ENCODE results near the gene SEBOX. TPM values are rescaled to one million over a fixed set of nuclear protein-coding genes. Genes with fewer than 3 reads are reported as not detected.

Gene SEBOX
- total RNA-seq, 4 donors from 2014 or later: not detected

GRCh38 chr17:28327031-28327607 is 37.9 kb downstream of the SEBOX start:
- 92 to 97% methylated on average over 9 of the region's 9 CpGs for WGBS, 2 donors
- Histone ChIP-seq H3K4me3 (replicated peaks in 1 of 3) (no peak overlapping the region), H3K4me1 (no peaks in the 10 kb centered on the region), H3K27me3 (no peaks in the 10 kb centered on the region), H3K36me3 (peaks cover 19 to 33% of the 10 kb centered on the region in 2 donors), H3K27ac (no peak overlapping the region), H3K9me3 (no peaks in the 10 kb centered on the region)
- no peak for DNase-seq
- TF ChIP-seq POLR2A (IDR thresholded peaks at IDR 0.05): no peak
- no peak for TF ChIP-seq CTCF (IDR thresholded peaks at IDR 0.05)
- intact Hi-C loops (cut with DNase I): no loop called here

GRCh38 chr17:28326114-28326513 is 38.9 kb downstream of the SEBOX start:
- no peaks in the 10 kb centered on the region for H3K27me3 ChIP-seq
- H3K36me3 ChIP-seq: peaks cover 19 to 26% of the 10 kb centered on the region in 2 donors
- intact Hi-C loops (cut with DNase I): no loop called here
- H3K4me3 ChIP-seq (replicated peaks in 1 of 3): no peak overlapping the region
- H3K4me1 ChIP-seq: no peaks in the 10 kb centered on the region
- H3K27ac ChIP-seq: no peak overlapping the region
- no peak for TF ChIP-seq CTCF (IDR thresholded peaks at IDR 0.05)
- TF ChIP-seq POLR2A (IDR thresholded peaks at IDR 0.05): no peak
- no peaks in the 10 kb centered on the region for H3K9me3 ChIP-seq
- DNase-seq: no peak
- 86 to 89% methylated on average over 7 of the region's 7 CpGs for WGBS, 2 donors

- no peak for DNase-seq
- Histone ChIP-seq H3K9me3 (no peaks in the 10 kb centered on the region), H3K4me3 (replicated peaks in 1 of 3) (no peak overlapping the region), H3K27ac (no peak overlapping the region), H3K27me3 (no peaks in the 10 kb centered on the region), H3K4me1 (no peaks in the 10 kb centered on the region), H3K36me3 (peaks cover 15 to 17% of the 10 kb centered on the region in 2 donors)
- intact Hi-C loops (cut with DNase I): no loop called here
- WGBS, 2 donors: 66 to 69% methylated on average over 5 of the region's 5 CpGs
- TF ChIP-seq POLR2A (IDR thresholded peaks at IDR 0.05): no peak
Measured at GRCh38 chr17:28325211-28325610, 39.8 kb downstream of the SEBOX start.

GRCh38 chr17:28324781-28325180 is 40.2 kb downstream of the SEBOX start:
- Histone ChIP-seq H3K36me3 (peaks cover 15% of the 10 kb centered on the region in 2 donors), H3K27ac (no peak overlapping the region), H3K4me3 (replicated peaks in 1 of 3) (no peak overlapping the region), H3K9me3 (no peaks in the 10 kb centered on the region), H3K27me3 (no peaks in the 10 kb centered on the region), H3K4me1 (peaks cover 1 to 2% of the 10 kb centered on the region in 2 donors)
- TF ChIP-seq CTCF (IDR thresholded peaks at IDR 0.05): no peak
- TF ChIP-seq POLR2A (IDR thresholded peaks at IDR 0.05): no peak
- 92% methylated on average over 3 of the region's 3 CpGs for WGBS, 2 donors
- intact Hi-C loops (cut with DNase I): no loop called here
- DNase-seq: no peak

GRCh38 chr17:28324267-28324745 is 40.7 kb downstream of the SEBOX start:
- no peaks in the 10 kb centered on the region for H3K9me3 ChIP-seq
- H3K27ac ChIP-seq: no peak overlapping the region
- H3K4me1 ChIP-seq: peaks cover 6% of the 10 kb centered on the region in 2 donors
- no peak for DNase-seq
- TF ChIP-seq POLR2A (IDR thresholded peaks at IDR 0.05): no peak
- no peak for TF ChIP-seq CTCF (IDR thresholded peaks at IDR 0.05)
- H3K4me3 ChIP-seq (replicated peaks in 1 of 3): no peak overlapping the region
- H3K36me3 ChIP-seq: peaks cover 11% of the 10 kb centered on the region in 2 donors
- WGBS, 2 donors: 82 to 84% methylated on average over 5 of the region's 5 CpGs
- H3K27me3 ChIP-seq: no peaks in the 10 kb centered on the region
- intact Hi-C loops (cut with DNase I): no loop called here

Data from thyroid gland (tissue), 4 donors.